HG02623 (cell line): Measurements from ENCODE around the gene FAM20B.
"Not testable (repeated sequence)": the region's sequence is repeated elsewhere in the genome, so short reads cannot be mapped to it uniquely, and the experiment has no call there.

Experiments used
- ATAC-seq: cut with Tn5 transposase; IDR thresholded peaks from one replicate; pipeline ENCODE4 v1.9.1; 2021; ENCODE audit warnings: moderate library complexity; ENCODE audit not compliant: unreplicated experiment

Gene FAM20B

DNA sequence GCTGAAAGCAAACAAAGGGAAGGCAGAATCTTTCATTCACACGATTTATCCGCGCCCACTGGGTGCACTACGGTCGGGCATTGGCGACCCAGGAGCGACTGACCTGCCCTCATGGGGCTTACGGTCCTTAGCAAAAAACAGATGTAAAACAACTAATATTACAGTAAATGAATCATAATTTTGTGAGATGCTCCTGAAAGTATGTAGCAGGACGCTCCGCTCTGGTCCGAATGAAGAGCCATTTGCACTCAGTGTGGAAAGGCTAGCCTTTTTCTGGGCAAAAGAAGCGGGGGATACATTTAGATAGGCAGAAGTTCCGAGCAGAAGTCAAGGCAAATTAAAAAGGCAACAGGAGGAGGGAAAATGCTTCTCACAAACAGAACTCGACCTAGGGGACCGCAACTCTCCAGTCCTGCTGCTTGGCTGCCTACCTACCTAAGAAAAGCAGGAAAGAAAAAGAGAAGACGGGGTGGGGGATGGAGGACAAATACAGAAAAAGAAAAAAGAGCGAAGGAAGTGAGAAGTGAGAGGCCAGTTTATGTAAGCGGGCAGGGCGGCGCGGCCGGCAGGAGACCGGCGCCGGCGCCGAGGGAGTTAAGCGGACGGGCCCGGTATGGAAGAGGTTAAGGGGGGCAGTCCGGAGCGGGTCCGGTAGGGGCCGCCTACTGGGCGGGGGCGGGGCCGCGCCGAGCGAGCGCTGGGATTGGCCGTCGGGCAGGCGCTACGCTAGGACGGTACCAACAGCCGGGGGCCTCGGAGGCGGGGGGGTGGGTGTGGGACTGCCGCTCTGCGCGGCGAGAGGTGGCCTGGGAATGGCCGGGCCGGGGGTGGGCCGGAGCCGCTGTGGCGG is at the start of gene FAM20B:
TSS of gene FAM20B (plus strand) at position 770 of the 850 bp plus-strand sequence. CDS start 17,954 bp downstream, outside the sequence.
- ATAC-seq: peak; percentile 80

- ATAC-seq: no peak
Measured at GRCh38 chr1:178976541-178976940, 49.2 kb upstream of the FAM20B start.

DNA sequence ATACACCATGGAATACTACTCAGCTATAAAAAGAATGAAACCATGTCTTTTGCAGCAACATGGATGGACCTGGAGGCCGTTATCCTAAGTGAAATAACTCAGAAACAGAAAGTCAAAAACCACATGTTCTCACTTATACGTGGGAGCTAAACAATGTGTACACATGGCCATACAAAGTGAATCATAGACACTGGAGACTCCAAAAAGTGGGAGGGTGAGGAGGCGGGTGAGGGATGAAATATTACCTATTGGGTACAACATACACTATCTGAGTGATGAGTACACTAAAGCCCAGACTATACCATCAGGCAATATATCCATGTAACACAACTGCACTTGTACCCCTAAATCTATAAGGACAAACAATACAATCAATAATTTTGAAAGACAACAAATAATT is 39.5 kb upstream of the FAM20B start:
- ATAC-seq: no peak

GRCh38 chr1:178988198-178988597 is 37.5 kb upstream of the FAM20B start:
- not testable (repeated sequence) for ATAC-seq

DNA sequence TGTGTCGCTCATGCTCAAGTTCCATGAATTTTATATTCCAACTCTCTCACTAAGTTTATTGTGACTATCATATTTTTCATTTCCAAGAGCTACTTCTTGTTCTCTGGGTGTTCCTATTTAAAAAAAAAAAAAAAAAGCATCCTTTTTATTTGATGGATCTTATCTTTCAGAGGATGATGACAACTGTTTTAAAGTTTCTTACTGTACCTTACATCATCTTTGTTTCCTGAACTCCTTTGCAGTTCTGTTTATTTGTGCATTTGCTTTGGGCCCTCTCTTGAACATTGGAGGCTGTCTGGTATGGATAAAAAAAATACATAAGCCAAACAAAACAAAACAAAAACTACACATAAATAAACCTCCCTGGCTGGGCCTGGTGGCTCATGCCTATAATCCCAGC is 32.1 kb upstream of the FAM20B start:
- ATAC-seq: no peak

DNA sequence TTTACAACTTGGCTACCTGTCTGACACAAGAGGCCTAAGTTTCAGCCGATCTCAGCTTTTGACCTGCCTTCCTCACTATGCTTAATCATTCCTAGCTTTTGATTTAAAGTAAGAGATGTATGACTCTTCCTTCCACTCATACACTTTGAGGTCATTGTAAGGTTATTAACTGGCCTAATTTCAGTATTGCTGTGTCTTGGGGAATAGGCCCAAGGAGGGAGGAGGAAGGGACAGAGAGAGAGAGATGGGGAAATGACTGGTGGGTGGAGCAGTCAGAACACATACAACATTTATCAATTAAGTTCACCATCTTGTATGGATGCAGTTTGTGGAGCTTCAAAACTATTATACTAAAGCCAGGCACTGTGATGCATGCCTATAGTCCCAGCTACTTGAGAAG is 28.3 kb upstream of the FAM20B start:
- no peak for ATAC-seq

DNA sequence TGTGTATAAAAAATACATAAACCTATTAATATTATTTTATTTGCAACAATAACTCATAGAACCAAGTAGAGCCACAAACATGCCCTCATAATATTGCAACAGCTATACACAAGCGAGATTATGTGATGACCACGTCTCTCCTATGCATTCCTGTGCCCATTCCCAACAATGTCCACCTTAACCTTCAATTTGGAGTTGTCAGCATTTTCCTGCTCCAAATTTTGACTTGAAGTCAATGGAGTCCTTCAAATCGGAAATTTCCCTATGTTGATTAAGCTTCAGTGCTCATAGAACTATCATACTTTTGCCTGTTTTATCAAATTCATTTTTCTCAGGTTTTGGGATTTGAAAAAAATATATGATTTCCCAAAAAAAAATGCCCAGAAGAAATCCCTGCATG is 27.4 kb upstream of the FAM20B start:
- ATAC-seq: no peak

DNA sequence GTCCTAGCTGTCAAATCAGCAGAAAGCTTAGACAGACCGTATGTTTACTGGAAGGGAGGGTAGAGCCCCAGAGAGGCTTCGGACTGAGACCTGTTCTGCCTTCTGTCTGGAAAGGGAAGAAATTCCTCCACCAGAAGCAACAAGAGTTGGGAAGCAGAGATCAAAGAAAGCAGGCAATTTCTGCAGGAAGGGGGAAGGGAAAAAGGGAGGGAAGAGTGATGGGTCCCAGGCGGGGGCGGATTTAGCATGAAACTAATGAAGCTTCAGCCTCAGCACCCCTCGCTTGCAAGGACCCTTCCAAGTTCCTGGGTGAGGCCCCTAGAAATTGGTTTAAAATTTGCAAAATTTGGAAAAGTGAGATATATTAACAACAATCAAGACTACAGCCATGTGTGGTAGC is 26.6 kb upstream of the FAM20B start:
- no peak for ATAC-seq

GRCh38 chr1:179001451-179001850 is 24.2 kb upstream of the FAM20B start:
- ATAC-seq: no peak

DNA sequence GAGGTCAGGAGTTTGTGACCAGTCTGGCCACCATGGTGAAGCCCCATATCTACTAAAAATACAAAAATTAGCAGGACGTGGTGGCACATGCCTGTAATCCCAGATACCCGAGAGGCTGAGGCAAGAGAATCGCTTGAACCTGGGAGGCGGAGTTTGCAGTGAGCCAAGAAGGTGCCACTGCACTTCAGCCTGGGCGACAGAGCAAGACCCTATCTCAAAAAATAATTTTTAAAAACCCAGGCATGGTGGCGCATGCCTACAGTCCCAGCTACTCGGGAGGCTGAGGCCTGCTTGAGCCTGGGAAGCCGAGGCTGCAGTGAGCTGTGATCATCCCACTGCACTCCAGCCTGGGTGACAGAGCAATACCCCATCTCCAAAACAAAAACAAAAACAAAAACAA is 23.6 kb upstream of the FAM20B start:
- not testable (repeated sequence) for ATAC-seq

DNA sequence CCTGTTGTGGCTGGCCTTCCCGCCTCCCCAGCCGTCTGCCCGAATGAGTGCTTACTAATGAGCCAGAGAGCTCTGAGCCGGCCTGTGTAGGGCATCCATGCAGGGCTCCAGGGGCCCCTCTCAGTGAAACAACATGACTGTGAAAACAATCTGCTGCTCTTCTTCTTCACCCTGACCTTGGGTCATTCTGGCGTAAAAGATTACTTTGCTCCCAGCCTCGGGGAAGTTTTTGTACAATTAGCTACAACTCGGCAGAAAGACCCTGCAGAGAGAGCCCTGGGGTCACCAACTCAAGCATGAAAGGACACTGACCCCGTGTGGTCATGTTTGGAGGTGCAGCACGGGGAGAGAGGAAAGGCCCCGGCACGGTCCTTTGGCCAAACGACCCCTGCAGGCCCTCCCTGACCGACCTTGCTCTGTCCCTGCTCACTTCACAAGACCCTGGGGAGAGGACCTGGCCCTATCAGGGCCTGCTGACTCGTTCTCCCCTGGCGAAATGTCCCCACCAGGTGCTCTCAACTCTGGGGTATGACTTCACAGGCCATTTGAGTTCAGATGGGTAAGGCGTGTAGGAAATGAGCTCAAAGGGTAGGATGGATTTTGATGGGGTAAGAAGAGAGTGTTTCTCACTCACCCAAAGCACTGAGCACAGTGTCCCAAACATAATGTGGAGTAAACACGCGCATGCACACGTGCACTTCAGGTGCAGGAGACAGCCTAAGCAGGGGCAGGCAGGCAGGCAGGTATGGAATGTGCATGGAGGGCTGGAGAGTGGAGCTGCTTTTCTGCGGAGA is 22.9 kb upstream of the FAM20B start:
- peak; percentile 71 for ATAC-seq

GRCh38 chr1:179003512-179004066 is 22.1 kb upstream of the FAM20B start:
- no peak for ATAC-seq

GRCh38 chr1:179007233-179007632 is 18.5 kb upstream of the FAM20B start:
- ATAC-seq: no peak

DNA sequence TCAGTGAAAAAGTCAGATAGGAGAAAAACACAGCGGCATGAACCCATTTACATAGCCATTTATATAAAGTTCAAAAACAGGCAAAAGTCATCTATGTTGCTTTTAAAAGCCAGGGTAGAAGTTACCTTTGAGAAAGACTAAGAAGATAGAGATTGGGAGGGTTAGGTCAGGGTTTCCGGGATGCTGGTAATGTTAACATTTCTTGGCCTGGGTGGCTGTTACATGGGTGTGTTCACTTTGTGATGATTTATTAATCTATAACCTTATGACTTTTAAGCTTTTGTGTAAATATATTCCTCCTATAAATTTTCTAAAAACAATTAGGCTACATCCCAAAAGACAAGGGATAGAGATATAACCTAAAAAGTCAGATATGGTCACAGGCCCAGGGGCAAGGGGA is 15.0 kb upstream of the FAM20B start:
- ATAC-seq: no peak

DNA sequence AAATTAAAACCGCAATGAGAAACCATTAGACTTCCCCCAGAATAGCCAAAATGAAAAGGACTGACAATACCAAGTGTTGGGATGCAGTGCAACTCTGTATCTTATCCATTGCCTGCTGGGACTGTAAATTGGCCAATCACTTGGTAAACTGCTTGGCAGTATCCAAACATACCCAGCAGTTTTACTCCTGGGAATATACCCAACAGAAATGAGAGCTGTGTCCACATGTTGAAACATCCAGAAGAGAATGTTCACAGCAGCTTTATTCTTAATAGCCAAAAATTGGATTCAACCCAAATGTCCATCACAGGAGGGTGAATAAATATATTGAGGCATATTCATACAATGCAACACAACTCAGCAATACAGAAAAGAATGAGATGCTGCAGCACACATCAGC is 13.7 kb upstream of the FAM20B start:
- ATAC-seq: no peak

DNA sequence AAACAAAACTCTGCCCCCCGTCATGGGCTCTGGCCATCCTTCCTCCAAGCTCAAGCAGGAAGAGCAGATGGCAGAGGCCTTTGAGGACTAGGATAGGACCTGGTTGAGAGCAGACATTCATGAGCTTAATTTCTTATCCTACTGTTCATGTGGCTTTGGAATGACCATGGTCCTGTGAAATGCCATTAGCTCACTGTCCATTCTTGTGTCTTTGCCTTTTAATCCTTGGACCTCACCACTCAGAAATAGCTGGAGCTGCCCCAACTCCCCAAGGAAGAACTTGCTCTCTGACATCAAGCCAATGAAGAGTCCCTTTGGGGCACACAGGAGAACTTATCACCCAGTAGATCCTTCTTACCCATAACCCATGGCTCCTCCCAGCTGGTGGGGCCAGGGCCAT is 11.6 kb upstream of the FAM20B start:
- no peak for ATAC-seq

- ATAC-seq: no peak
Measured at GRCh38 chr1:179015396-179015795, 10.3 kb upstream of the FAM20B start.

GRCh38 chr1:179016706-179017382 is 8.8 kb upstream of the FAM20B start:
- no peak for ATAC-seq

DNA sequence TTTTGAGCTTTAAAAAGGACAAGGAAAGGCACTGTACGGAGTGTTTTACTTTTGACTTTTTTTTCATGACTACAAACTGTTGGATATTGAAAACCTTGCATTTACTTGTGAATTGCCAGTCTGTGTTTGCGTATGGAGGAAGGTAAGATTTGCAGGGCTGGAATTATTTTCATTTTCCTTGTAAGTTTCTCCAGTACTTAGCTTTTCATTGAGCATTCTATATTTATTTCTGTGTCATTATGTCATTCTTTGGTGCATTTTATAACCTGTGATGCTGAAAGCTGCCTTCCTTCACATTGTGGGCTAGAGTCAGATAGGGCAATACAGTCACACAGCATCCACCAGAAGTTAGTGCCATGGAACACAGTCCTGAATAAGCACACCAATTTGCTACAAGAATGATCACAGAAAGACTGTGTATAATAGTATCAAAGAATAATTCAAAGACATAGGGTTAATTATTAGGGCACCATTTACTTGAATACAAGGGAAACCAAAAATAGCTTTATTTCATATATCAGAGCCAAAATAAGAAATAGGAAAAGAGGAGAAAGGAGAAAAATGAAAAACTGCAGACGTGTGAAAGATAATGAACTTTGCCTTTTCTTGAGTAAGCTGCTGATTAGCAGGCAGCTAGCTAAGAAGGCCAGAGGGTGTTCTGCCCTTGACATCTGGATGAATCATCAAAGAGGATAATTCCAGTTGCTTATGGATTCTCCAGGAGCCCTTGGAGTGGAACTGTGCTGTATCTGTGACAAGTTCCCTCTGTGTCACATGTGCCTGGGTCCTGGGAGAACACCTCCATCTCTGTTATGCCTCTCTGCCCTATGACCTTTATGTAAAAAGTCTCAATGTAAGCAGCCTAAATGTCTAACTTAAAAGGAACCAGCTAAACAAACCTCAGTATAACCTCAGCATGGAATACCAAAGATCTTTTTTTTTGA is 8.0 kb upstream of the FAM20B start:
- ATAC-seq: no peak

DNA sequence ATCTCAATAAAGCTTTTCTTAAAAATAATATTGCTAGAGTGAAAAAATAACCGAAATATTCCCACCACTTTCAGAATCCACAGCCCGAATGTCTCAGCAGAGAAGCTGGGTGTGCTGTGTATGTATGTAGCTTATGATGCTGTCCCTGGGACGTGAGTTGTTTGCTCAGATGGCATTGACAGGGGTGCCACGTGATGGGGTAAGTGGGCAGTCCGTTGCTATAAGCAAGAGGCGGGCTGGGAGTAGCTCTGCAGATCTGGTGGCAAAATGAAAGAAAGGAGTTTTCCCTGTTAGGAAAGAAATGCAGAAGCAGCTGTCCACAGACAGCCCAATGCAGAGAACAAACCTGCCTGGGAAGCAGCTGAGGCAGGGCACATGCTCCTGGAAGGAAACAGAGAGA is 3.8 kb upstream of the FAM20B start:
- no peak for ATAC-seq
